MM.1S (cell line): ENCODE measurements around the gene STX10.

ENCODE experiments used
- EZH2 ChIP-seq: fragments of 300-600 bp; sonication (generic); optimal IDR thresholded peaks from 2 replicates; pipeline ENCODE3; 2017; ENCODE audit warnings: low read depth, mild to moderate bottlenecking, antibody characterized with exemption, low read length, mixed read lengths
- TF ChIP-seq, protein P1 (sequence below): fragments of 300-600 bp; sonication (generic); IDR thresholded peaks from 2 replicates; pipeline ENCODE4 v1.5.1; 2016; ENCODE audit warnings: antibody characterized with exemption, low read length, mixed read lengths

DNA sequence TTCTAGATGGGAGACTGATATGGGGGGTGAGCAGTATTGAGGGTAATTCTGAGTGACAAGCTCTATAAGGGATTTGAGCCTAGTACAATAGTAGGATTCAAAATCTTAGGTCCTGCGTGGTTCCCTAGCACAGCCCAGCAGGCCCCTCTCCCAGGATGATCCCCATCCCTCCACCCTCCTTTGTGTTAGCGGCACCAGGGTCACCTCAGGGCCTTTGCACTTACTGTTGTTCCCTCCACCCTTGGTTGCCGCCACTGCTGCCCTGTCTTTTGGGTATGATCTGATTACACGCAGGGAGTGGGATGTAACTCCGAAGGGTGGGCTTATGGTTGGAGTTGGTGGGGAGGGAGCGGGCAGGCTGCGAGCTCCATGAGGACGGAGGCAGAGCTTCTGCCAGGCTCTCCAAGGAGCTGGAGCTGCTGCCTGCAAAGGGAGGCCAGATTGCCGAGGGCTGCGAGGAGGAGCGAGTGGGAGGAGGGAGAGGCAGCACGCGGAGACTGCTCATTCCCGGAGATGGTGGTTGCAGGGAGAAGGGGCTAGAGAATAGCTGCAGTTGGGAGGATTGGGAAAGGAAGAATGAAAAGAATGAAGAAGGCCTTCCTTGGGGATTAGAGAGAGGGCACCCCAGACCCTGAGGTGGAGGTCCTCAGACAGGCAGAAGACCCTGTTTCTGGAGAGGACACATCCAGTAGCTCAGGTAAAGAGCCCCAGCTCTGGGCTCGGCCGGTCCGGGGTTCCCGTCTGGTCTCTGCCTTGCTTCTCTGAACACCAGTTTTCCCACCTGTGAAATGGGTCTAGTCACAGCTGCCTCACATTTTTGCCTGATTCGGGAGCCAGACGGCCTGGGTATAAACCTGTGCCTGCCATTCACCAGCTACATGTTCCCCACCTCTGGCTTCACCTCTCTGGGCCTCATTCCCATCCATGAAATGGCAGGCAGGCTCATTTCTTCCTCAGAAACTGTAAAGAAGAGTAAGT is 26.9 kb downstream of the STX10 start:
- TF ChIP-seq, protein P1, sequence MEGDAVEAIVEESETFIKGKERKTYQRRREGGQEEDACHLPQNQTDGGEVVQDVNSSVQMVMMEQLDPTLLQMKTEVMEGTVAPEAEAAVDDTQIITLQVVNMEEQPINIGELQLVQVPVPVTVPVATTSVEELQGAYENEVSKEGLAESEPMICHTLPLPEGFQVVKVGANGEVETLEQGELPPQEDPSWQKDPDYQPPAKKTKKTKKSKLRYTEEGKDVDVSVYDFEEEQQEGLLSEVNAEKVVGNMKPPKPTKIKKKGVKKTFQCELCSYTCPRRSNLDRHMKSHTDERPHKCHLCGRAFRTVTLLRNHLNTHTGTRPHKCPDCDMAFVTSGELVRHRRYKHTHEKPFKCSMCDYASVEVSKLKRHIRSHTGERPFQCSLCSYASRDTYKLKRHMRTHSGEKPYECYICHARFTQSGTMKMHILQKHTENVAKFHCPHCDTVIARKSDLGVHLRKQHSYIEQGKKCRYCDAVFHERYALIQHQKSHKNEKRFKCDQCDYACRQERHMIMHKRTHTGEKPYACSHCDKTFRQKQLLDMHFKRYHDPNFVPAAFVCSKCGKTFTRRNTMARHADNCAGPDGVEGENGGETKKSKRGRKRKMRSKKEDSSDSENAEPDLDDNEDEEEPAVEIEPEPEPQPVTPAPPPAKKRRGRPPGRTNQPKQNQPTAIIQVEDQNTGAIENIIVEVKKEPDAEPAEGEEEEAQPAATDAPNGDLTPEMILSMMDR = no peak
- no peak for TF ChIP-seq EZH2
